Tibial artery (tissue), 4 donors: ENCODE results near the gene SART3.

Experiments
- DNase-seq, 2 donors: peaks; one replicate each; pipeline ENCODE4 v3.0.0-alpha.2; 2019
- H3K27ac ChIP-seq, 2 donors: fragments of 200-600 bp; sonication (generic) in 1 of 2; 1 replicate in 1 of 2; 2 replicates in 1 of 2; pipeline ENCODE4 v1.5.1; 2018 to 2019; ENCODE audit warnings: mild to moderate bottlenecking in 1 of 2
- H3K27me3 ChIP-seq, 2 donors: fragments of 200-600 bp; sonication (generic) in 1 of 2; one replicate each; pipeline versions ENCODE4 v1.5.1 to v1.6.0; 2016 to 2019
- H3K36me3 ChIP-seq, 3 donors: fragments of 200-600 bp; sonication (generic) in 2 of 3; one replicate each; pipeline ENCODE4 v1.5.1; 2016 to 2019; ENCODE audit warnings: mild to moderate bottlenecking in 2 of 3
- H3K4me1 ChIP-seq, 4 donors: fragments of 200-600 bp; sonication (generic) in 2 of 4; 1 replicate in 3 of 4; 2 replicates in 1 of 4; pipeline ENCODE4 v1.5.1; 2016 to 2019
- H3K4me3 ChIP-seq, 2 donors: fragments of 200-600 bp; sonication (generic) in 1 of 2; 1 replicate in 1 of 2; 2 replicates in 1 of 2; pipeline ENCODE4 v1.5.1; 2018 to 2019; ENCODE audit warnings: mild to moderate bottlenecking in 2 of 2
- H3K9me3 ChIP-seq, 3 donors: fragments of 200-600 bp; sonication (generic) in 1 of 3; one replicate each; pipeline ENCODE4 v1.5.1; 2016 to 2019
- intact Hi-C: fragments of 100-400 bp; cut with DNase I; formaldehyde crosslinking; loops from one replicate; pipeline ENCODE4 v1.15.0; 2023; ENCODE audit warnings: low total_unique reads
- TF ChIP-seq, protein P1 (sequence below), 2 experiments: fragments of 200-600 bp in 1 of 2; fragments of 450-650 bp in 1 of 2; IDR thresholded peaks; one replicate each; pipeline ENCODE4 v1.5.1; 2017 to 2019; ENCODE audit warnings: antibody characterized with exemption in 2 of 2, mild to moderate bottlenecking in 1 of 2, moderate library complexity in 1 of 2

SART3 gene

GRCh38 chr12:108514973-108515814, 45.8 kb downstream of the SART3 start, which contains the start of gene FICD:
Gene FICD, plus strand, starts transcription at chr12:108515277. Its CDS starts 1,696 bp downstream, at chr12:108516973.
- peak within 1 kb of the TSS; percentile 72 to 91 for H3K4me3 ChIP-seq
- peak; percentile 100 for DNase-seq
- peaks cover 0 to 26% (median 18%) of the 10 kb centered on the region in 4 donors for H3K4me1 ChIP-seq
- intact Hi-C loops, result loop anchor here (10.0 kb wide), 1 partner anchor 830 kb away; the partner anchor contains the start of gene PWP1
- no peaks in the 10 kb centered on the region for H3K27me3 ChIP-seq
- peak within 1 kb of the TSS; percentile 53 to 79 for H3K27ac ChIP-seq
- TF ChIP-seq, protein P1, sequence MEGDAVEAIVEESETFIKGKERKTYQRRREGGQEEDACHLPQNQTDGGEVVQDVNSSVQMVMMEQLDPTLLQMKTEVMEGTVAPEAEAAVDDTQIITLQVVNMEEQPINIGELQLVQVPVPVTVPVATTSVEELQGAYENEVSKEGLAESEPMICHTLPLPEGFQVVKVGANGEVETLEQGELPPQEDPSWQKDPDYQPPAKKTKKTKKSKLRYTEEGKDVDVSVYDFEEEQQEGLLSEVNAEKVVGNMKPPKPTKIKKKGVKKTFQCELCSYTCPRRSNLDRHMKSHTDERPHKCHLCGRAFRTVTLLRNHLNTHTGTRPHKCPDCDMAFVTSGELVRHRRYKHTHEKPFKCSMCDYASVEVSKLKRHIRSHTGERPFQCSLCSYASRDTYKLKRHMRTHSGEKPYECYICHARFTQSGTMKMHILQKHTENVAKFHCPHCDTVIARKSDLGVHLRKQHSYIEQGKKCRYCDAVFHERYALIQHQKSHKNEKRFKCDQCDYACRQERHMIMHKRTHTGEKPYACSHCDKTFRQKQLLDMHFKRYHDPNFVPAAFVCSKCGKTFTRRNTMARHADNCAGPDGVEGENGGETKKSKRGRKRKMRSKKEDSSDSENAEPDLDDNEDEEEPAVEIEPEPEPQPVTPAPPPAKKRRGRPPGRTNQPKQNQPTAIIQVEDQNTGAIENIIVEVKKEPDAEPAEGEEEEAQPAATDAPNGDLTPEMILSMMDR (IDR thresholded peaks at IDR 0.05), result no peak
- H3K36me3 ChIP-seq, result peaks cover 23 to 34% (median 23%) of the 10 kb centered on the region in 3 donors
- H3K9me3 ChIP-seq, result no peaks in the 10 kb centered on the region

DNA sequence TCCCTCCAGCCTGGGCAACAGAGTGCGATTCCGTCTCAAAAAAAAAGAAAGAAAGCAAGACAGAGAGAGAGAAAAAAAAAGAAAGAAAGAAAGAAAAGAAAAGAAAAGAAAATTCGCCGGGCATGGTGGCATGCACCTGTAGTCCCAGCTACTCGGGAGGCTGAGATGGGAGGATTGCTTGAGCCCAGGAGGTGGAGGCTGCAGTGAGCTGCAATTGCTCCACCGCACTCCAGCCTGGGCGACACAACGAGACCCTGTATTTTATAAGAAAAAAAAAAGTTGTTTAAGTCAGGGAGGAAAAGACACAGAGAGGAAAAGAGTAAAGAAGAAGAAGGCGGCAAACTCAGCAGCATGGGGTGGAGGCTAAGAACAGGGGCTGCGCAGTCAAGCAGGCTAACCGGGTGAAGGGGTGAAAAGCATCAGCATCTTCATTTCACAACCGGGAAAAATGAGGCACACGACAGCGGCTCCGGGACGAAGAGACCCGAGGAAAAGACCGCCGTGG, 46.5 kb downstream of the SART3 start:
- Histone ChIP-seq H3K9me3 (no peaks in the 10 kb centered on the region), H3K36me3 (peaks cover 16 to 27% (median 18%) of the 10 kb centered on the region in 3 donors), H3K4me1 (peaks cover 0 to 26% (median 18%) of the 10 kb centered on the region in 4 donors), H3K4me3 (peak overlapping the region; percentile 72 to 91), H3K27ac (peak overlapping the region in 1 of 2 donors; percentile 36), H3K27me3 (peaks cover 0 to 2% of the 10 kb centered on the region in 2 donors)
- TF ChIP-seq, protein P1 (IDR thresholded peaks at IDR 0.05), result no peak
- no peak for DNase-seq
- intact Hi-C loops, result loop anchor here (10.0 kb wide), 1 partner anchor 830 kb away; the partner anchor contains the start of gene PWP1

- Histone ChIP-seq H3K27ac (no peak overlapping the region), H3K36me3 (peaks cover 0 to 2% (median 0%) of the 10 kb centered on the region in 3 donors), H3K4me3 (no peak overlapping the region), H3K27me3 (peaks cover 0 to 2% of the 10 kb centered on the region in 2 donors), H3K4me1 (peaks cover 0 to 23% (median 18%) of the 10 kb centered on the region in 4 donors), H3K9me3 (no peaks in the 10 kb centered on the region)
- TF ChIP-seq, protein P1 (IDR thresholded peaks at IDR 0.05), result peak; percentile 83 to 90
- intact Hi-C loops, result loop anchor here (10.0 kb wide), 1 partner anchor 827 kb away; the partner anchor contains the start of gene PWP1
- peak; percentile 77 to 78 for DNase-seq
Observed at GRCh38 chr12:108511633-108512540, 49.1 kb downstream of the SART3 start.

- H3K27me3 ChIP-seq, result peaks cover 0 to 2% of the 10 kb centered on the region in 2 donors
- peaks cover 0 to 13% (median 8%) of the 10 kb centered on the region in 4 donors for H3K4me1 ChIP-seq
- TF ChIP-seq, protein P1 (IDR thresholded peaks at IDR 0.05), result no peak
- no peak overlapping the region for H3K4me3 ChIP-seq
- intact Hi-C loops, result loop anchor here (10.0 kb wide), 1 partner anchor 826 kb away; the partner anchor contains the start of gene PWP1
- no peak overlapping the region for H3K27ac ChIP-seq
- no peaks in the 10 kb centered on the region for H3K36me3 ChIP-seq
- no peak for DNase-seq
- H3K9me3 ChIP-seq, result no peaks in the 10 kb centered on the region
Observed at GRCh38 chr12:108510836-108511235, 50.1 kb downstream of the SART3 start.

GRCh38 chr12:108509806-108510205, 51.2 kb downstream of the SART3 start:
- no peak overlapping the region for H3K27ac ChIP-seq
- H3K36me3 ChIP-seq, result no peaks in the 10 kb centered on the region
- H3K27me3 ChIP-seq, result peaks cover 0 to 7% of the 10 kb centered on the region in 2 donors
- no peak for DNase-seq
- TF ChIP-seq, protein P1 (IDR thresholded peaks at IDR 0.05), result no peak
- intact Hi-C loops, result loop anchor here (10.0 kb wide), 2 partner anchors 735 to 825 kb away; partner anchors contain the start of genes ASCL4 and PWP1
- H3K4me3 ChIP-seq, result no peak overlapping the region
- peaks cover 0 to 8% (median 4%) of the 10 kb centered on the region in 4 donors for H3K4me1 ChIP-seq
- H3K9me3 ChIP-seq, result no peaks in the 10 kb centered on the region
